Endodermal cell (in vitro differentiated cells): Measurements from ENCODE around the gene KDSR. TPM values are rescaled to one million over a fixed set of nuclear protein-coding genes. Genes with fewer than 3 reads are reported as not detected.
"Not testable (repeated sequence)": the region's sequence is repeated elsewhere in the genome, so short reads cannot be mapped to it uniquely, and the experiment has no call there.

Experiments
- DNase-seq: peaks from one replicate; pipeline ENCODE4 v3.0.0-alpha.2; 2017
- H3K27ac ChIP-seq: 2 replicates; pipeline ENCODE4 v1.5.1; 2013; ENCODE audit warnings: mild to moderate bottlenecking, low read depth, low read length, moderate library complexity
- H3K27me3 ChIP-seq: 2 replicates; pipeline ENCODE4 v1.6.1; 2013; ENCODE audit warnings: mild to moderate bottlenecking, low read length, moderate library complexity; ENCODE audit not compliant: insufficient read depth, control insufficient read depth, poor library complexity, severe bottlenecking
- H3K36me3 ChIP-seq: 2 replicates; pipeline ENCODE4 v1.7.0; 2013; ENCODE audit warnings: mild to moderate bottlenecking, low read length, moderate library complexity; ENCODE audit not compliant: control insufficient read depth, insufficient read depth
- H3K4me1 ChIP-seq: one replicate; pipeline ENCODE4 v1.7.0; 2013; ENCODE audit warnings: low read length; ENCODE audit not compliant: control insufficient read depth, insufficient read depth
- H3K4me3 ChIP-seq: 2 replicates; pipeline ENCODE4 v1.5.1; 2013; ENCODE audit warnings: mild to moderate bottlenecking, low read length, moderate library complexity
- H3K9ac ChIP-seq: 2 replicates; pipeline ENCODE4 v1.6.1; 2013; ENCODE audit warnings: mild to moderate bottlenecking, low read length, moderate library complexity; ENCODE audit not compliant: poor library complexity, severe bottlenecking; ENCODE audit errors: extremely low read depth
- H3K9me3 ChIP-seq: 2 replicates; pipeline ENCODE4 v1.6.1; 2013; ENCODE audit warnings: mild to moderate bottlenecking, low read length, moderate library complexity; ENCODE audit not compliant: control insufficient read depth
- H3K27ac Mint-ChIP-seq: 2 replicates; pipeline ENCODE4 v1.8.0; 2020; ENCODE audit warnings: mixed read lengths
- H3K27me3 Mint-ChIP-seq: 2 replicates; pipeline ENCODE4 v1.8.0; 2021; ENCODE audit warnings: mild to moderate bottlenecking, mixed read lengths; ENCODE audit not compliant: insufficient read depth
- H3K36me3 Mint-ChIP-seq: 2 replicates; pipeline ENCODE4 v1.8.0; 2020; ENCODE audit warnings: low read depth, mixed read lengths
- H3K4me1 Mint-ChIP-seq: 2 replicates; pipeline ENCODE4 v1.8.0; 2020; ENCODE audit warnings: mixed read lengths
- H3K4me3 Mint-ChIP-seq: 2 replicates; pipeline ENCODE4 v1.8.0; 2020; ENCODE audit warnings: mild to moderate bottlenecking, moderate library complexity, mixed read lengths
- H3K9me3 Mint-ChIP-seq: 2 replicates; pipeline ENCODE4 v1.8.0; 2020; ENCODE audit warnings: mild to moderate bottlenecking, mixed read lengths
- CTCF ChIP-seq: fragments of 200-600 bp; sonication (generic); conservative IDR thresholded peaks from 2 replicates; pipeline ENCODE4 v1.5.0; 2021; ENCODE audit warnings: antibody characterized with exemption, mild to moderate bottlenecking
- WGBS, 2 experiments: methylation state at CpG; one replicate each; pipeline versions ENCODE4 v1.1.5 to v1.1.7; 2013; ENCODE audit warnings: missing lambda C conversion rate in 2 of 2, mixed read lengths in 1 of 2; ENCODE audit not compliant: insufficient coverage in 1 of 2, insufficient read length in 1 of 2; 5-methylcytosine and 5-hydroxymethylcytosine counted together
- total RNA-seq, 2 donors: library from RNA; stranded (reverse); fragmentation: NEBNext Ultra II Directional in 1 of 2; extraction: Animal tissue kit (Norgen Biotek cat#: 25700) in 1 of 2; gene quantifications; 2 replicates in 1 of 2; 3 replicates in 1 of 2; pipeline ENCODE4 v1.2.1, GENCODE V29; 2021

KDSR gene
- total RNA-seq, 2 donors from 2014 or later: 39.3 to 51.0 TPM

GRCh38 chr18:63365876-63366212 lies 1.2 kb downstream of the KDSR start:
- peaks cover 11% of the 10 kb centered on the region for H3K36me3 ChIP-seq
- Mint-ChIP-seq H3K9me3 (peaks cover 17% of the 10 kb centered on the region), H3K36me3 (peaks cover 18% of the 10 kb centered on the region), H3K27ac (peak overlapping the region; percentile 79), H3K4me1 (peaks cover 8% of the 10 kb centered on the region), H3K27me3 (no peaks in the 10 kb centered on the region), H3K4me3 (peak overlapping the region; percentile 77)
- no peak overlapping the region for H3K27ac ChIP-seq
- WGBS, 2 experiments: 0 to 3% methylated on average over 6 to 12 of the region's 12 CpGs
- TF ChIP-seq CTCF: no peak
- H3K4me1 ChIP-seq: peaks cover 3% of the 10 kb centered on the region
- peak overlapping the region; percentile 64 for H3K9ac ChIP-seq
- DNase-seq: no peak
- H3K4me3 ChIP-seq: peak overlapping the region; percentile 94
- no peaks in the 10 kb centered on the region for H3K27me3 ChIP-seq
- peaks cover 15% of the 10 kb centered on the region for H3K9me3 ChIP-seq

- H3K27ac Mint-ChIP-seq: no peak overlapping the region
- no peak for DNase-seq
- Histone ChIP-seq H3K27ac (no peak overlapping the region), H3K9ac (no peak overlapping the region), H3K27me3 (no peaks in the 10 kb centered on the region), H3K9me3 (peaks cover 5% of the 10 kb centered on the region), H3K36me3 (peaks cover 27% of the 10 kb centered on the region), H3K4me3 (no peak overlapping the region), H3K4me1 (peaks cover 3% of the 10 kb centered on the region)
- H3K4me1 Mint-ChIP-seq: peaks cover 8% of the 10 kb centered on the region
- H3K27me3 Mint-ChIP-seq: no peaks in the 10 kb centered on the region
- 89 to 96% methylated on average over 2 of the region's 2 CpGs for WGBS, 2 experiments
- H3K36me3 Mint-ChIP-seq: peaks cover 28% of the 10 kb centered on the region
- peaks cover 7% of the 10 kb centered on the region for H3K9me3 Mint-ChIP-seq
- TF ChIP-seq CTCF: no peak
- no peak overlapping the region for H3K4me3 Mint-ChIP-seq
These were observed 3.1 kb downstream of the KDSR start for GRCh38 chr18:63363951-63364350.

- no CpG with 5 or more reads among the region's 2 CpGs for WGBS, 2 experiments
- not testable (repeated sequence) for H3K4me1 Mint-ChIP-seq, H3K27ac ChIP-seq, DNase-seq, H3K4me3 Mint-ChIP-seq, H3K27me3 ChIP-seq, H3K27ac Mint-ChIP-seq, H3K9me3 Mint-ChIP-seq, H3K9me3 ChIP-seq, H3K4me1 ChIP-seq, H3K9ac ChIP-seq, H3K4me3 ChIP-seq, H3K27me3 Mint-ChIP-seq
- peaks cover 28% of the 10 kb centered on the region for H3K36me3 Mint-ChIP-seq
- H3K36me3 ChIP-seq: peaks cover 27% of the 10 kb centered on the region
These were observed 3.6 kb downstream of the KDSR start for GRCh38 chr18:63363420-63363819.

- Histone ChIP-seq H3K4me3 (no peak overlapping the region), H3K27ac (no peak overlapping the region), H3K9me3 (no peaks in the 10 kb centered on the region), H3K9ac (no peak overlapping the region), H3K4me1 (no peaks in the 10 kb centered on the region), H3K27me3 (no peaks in the 10 kb centered on the region), H3K36me3 (peaks cover 52% of the 10 kb centered on the region)
- DNase-seq: no peak
- Mint-ChIP-seq H3K27ac (peak overlapping the region; percentile 13), H3K36me3 (peaks cover 52% of the 10 kb centered on the region), H3K9me3 (no peaks in the 10 kb centered on the region), H3K27me3 (no peaks in the 10 kb centered on the region), H3K4me3 (no peak overlapping the region), H3K4me1 (no peaks in the 10 kb centered on the region)
- TF ChIP-seq CTCF: no peak
- WGBS, 2 experiments: 93 to 100% methylated on average over 2 to 7 of the region's 7 CpGs
These were observed 10.6 kb downstream of the KDSR start for GRCh38 chr18:63356272-63356896.
